GM12878 (cell line): ENCODE results near the gene SPON2. TPM values are rescaled to one million over a fixed set of nuclear protein-coding genes. Genes with fewer than 3 reads are reported as not detected.

Experiments
- ATAC-seq: fragments of 200-7000 bp; cut with Tn5 transposase; 3 replicates; pipeline ENCODE4 v1.9.1; 2020; ENCODE audit warnings: mild to moderate bottlenecking, moderate library complexity
- BruUV-seq: library from RNA; stranded (reverse); fragments of 400-500 nt; replicated peaks from 2 replicates; lab custom pipeline; 2021; lab: Mats Ljungman, UMichigan
- CTCF ChIA-PET: fragments of 300-600 bp; sonication (Branson Sonifier 250); formaldehyde crosslinking; extraction: SDS; loops from one replicate; lab custom pipeline; 2021; ENCODE audit warnings: inconsistent platforms; lab: Yijun Ruan, JAX
- POLR2A ChIA-PET: fragments of 350-600 bp; formaldehyde crosslinking; extraction: SDS; loops from one replicate; lab custom pipeline; 2021; ENCODE audit warnings: inconsistent platforms; lab: Charles Lee
- RAD21 ChIA-PET: fragments of 300-600 bp; sonication (Branson Sonifier 250); formaldehyde crosslinking; loops from one replicate; lab custom pipeline; 2023; ENCODE audit warnings: antibody characterized with exemption; ENCODE audit not compliant: unreplicated experiment; lab: Charles Lee
- SMC1A ChIA-PET: fragments of 300-600 bp; sonication (Branson Sonifier 250); formaldehyde crosslinking; loops from one replicate; lab custom pipeline; 2023; ENCODE audit not compliant: unreplicated experiment, uncharacterized antibody; lab: Charles Lee
- DNase-seq: peaks from one replicate; pipeline ENCODE4 v3.0.0-alpha.2; 2011; ENCODE audit warnings: low read depth, low spot score
- FAIRE-seq: peaks from 3 replicates; lab custom pipeline; 2011; peaks lifted over from hg19 to GRCh38; lab: Jason Lieb, UNC
- H2AFZ ChIP-seq: 2 replicates; pipeline ENCODE4 v1.6.0; 2011; ENCODE audit warnings: low read depth, low read length, control low read depth; ENCODE audit not compliant: control insufficient read depth
- H3K27ac ChIP-seq: 2 replicates; pipeline ENCODE4 v1.5.1; 2011; ENCODE audit warnings: control low read depth; ENCODE audit not compliant: control insufficient read depth, insufficient read depth
- H3K27me3 ChIP-seq, 2 experiments: replicated peaks in 1 of 2; 2 replicates each; pipeline versions ENCODE4 v1.6.0 to v1.6.1; 2011; ENCODE audit warnings: low read length in 1 of 2; ENCODE audit not compliant: control insufficient read depth in 2 of 2, insufficient read depth in 2 of 2
- H3K36me3 ChIP-seq, 2 experiments: 2 replicates each; pipeline ENCODE4 v1.5.1; 2011; ENCODE audit warnings: low read length in 1 of 2; ENCODE audit not compliant: control insufficient read depth in 2 of 2, insufficient read depth in 2 of 2
- H3K4me1 ChIP-seq: 2 replicates; pipeline ENCODE4 v1.6.1; 2011; ENCODE audit warnings: mild to moderate bottlenecking, low read length, moderate library complexity, mixed read lengths; ENCODE audit not compliant: control insufficient read depth, insufficient read depth
- H3K4me2 ChIP-seq: 2 replicates; pipeline ENCODE4 v1.6.0; 2011; ENCODE audit warnings: control low read depth; ENCODE audit not compliant: control insufficient read depth, insufficient read depth
- H3K4me3 ChIP-seq: fragments of 200-600 bp; sonication (generic); 2 replicates; pipeline ENCODE4 v1.5.1; 2016
- H3K79me2 ChIP-seq: 2 replicates; pipeline ENCODE4 v1.6.0; 2011; ENCODE audit warnings: low read length; ENCODE audit not compliant: control insufficient read depth, insufficient read depth
- H3K9ac ChIP-seq: 2 replicates; pipeline ENCODE4 v1.8.0; 2011; ENCODE audit warnings: low read length, control low read depth, mixed read lengths; ENCODE audit not compliant: control insufficient read depth, insufficient read depth
- H3K9me3 ChIP-seq: replicated peaks from 3 replicates; pipeline ENCODE4 v1.5.1; 2011; ENCODE audit warnings: mild to moderate bottlenecking, low read length; ENCODE audit not compliant: control insufficient read depth, insufficient read depth
- H4K20me1 ChIP-seq: 2 replicates; pipeline ENCODE4 v1.6.0; 2011; ENCODE audit not compliant: control insufficient read depth, insufficient read depth
- CEBPB ChIP-seq, 2 experiments: fragments of 150-350 bp in 1 of 2; IDR thresholded peaks; 2 replicates each; pipeline ENCODE4 v1.6.1; 2012 to 2014; ENCODE audit warnings: low read depth in 2 of 2, low read length in 2 of 2, borderline replicate concordance in 1 of 2, inconsistent platforms in 1 of 2
- ETV6 ChIP-seq, 2 experiments: fragments of 450-650 bp in 1 of 2; IDR thresholded peaks in 1 of 2; conservative IDR thresholded peaks in 1 of 2; 2 replicates each; pipeline ENCODE4 v1.6.1; 2014; ENCODE audit warnings: antibody characterized with exemption in 1 of 2, borderline replicate concordance in 1 of 2, low read depth in 1 of 2, mild to moderate bottlenecking in 1 of 2, moderate library complexity in 1 of 2
- MEF2A ChIP-seq: IDR thresholded peaks from 2 replicates; pipeline ENCODE4 v1.6.1; 2011; ENCODE audit warnings: low read depth, mild to moderate bottlenecking, low read length, moderate library complexity; ENCODE audit not compliant: insufficient read depth
- NKRF ChIP-seq: fragments of 450-650 bp; conservative IDR thresholded peaks from 2 replicates; pipeline ENCODE4 v1.6.1; 2017; ENCODE audit warnings: mild to moderate bottlenecking, moderate library complexity
- PKNOX1 ChIP-seq: fragments of 450-650 bp; IDR thresholded peaks from 2 replicates; pipeline ENCODE4 v1.6.1; 2016; ENCODE audit warnings: mild to moderate bottlenecking
- REST ChIP-seq: IDR thresholded peaks from 2 replicates; pipeline ENCODE4 v1.6.1; 2012; ENCODE audit warnings: mild to moderate bottlenecking, low read depth, low read length
- USF1 ChIP-seq: IDR thresholded peaks from 2 replicates; pipeline ENCODE4 v1.6.1; 2011; ENCODE audit warnings: borderline replicate concordance, low read depth, mild to moderate bottlenecking, moderate library complexity, mixed read lengths, low read length; ENCODE audit not compliant: insufficient read depth; ENCODE audit errors: extremely low read length
- ZNF687 ChIP-seq: fragments of 450-650 bp; IDR thresholded peaks from 2 replicates; pipeline ENCODE4 v1.6.1; 2017; ENCODE audit warnings: mild to moderate bottlenecking, moderate library complexity
- ZSCAN29 ChIP-seq: fragments of 450-650 bp; IDR thresholded peaks from 2 replicates; pipeline ENCODE4 v1.6.1; 2017; ENCODE audit warnings: mild to moderate bottlenecking, moderate library complexity
- ZZZ3 ChIP-seq: IDR thresholded peaks from 2 replicates; pipeline ENCODE4 v1.6.1; 2011; ENCODE audit warnings: low read depth; ENCODE audit not compliant: control insufficient read depth, insufficient read length
- WGBS: methylation state at CpG from one replicate; pipeline ENCODE4 v1.1.6; 2016; ENCODE audit warnings: low lambda C conversion rate; ENCODE audit not compliant: insufficient replicate concordance, insufficient coverage; ENCODE audit errors: missing lambda C conversion rate; 5-methylcytosine and 5-hydroxymethylcytosine counted together
- in situ Hi-C: fragments of 300-500 bp; cut with MboI; formaldehyde crosslinking; loops from 9 replicates; pipeline ENCODE4 v1.14.3; 2018; ENCODE audit warnings: mixed read lengths
- intact Hi-C: fragments of 100-400 bp; cut with micrococcal nuclease; formaldehyde crosslinking; loops from one replicate; pipeline ENCODE4 v1.14.2; 2022; ENCODE audit not compliant: unreplicated experiment
- polyA plus RNA-seq, 11 experiments: library from polyadenylated mRNA; depleted of rRNA in 4 of 11; unstranded in 6 of 11; stranded (reverse) in 5 of 11; fragments of >200 nt; fragmentation: Nextera tagmentation in 4 of 11; fragmentation: Illumina TruSeq in 1 of 11; extraction: Ambion mirVana in 4 of 11; extraction: Trizol in 1 of 11; gene quantifications; 1 replicate in 1 of 11; 2 replicates in 10 of 11; pipeline versions ENCODE4 v1.2.1 to v1.2.3, GENCODE V29; 2011 to 2016; ENCODE audit warnings: inconsistent platforms in 2 of 11, missing spikeins in 2 of 11, low read depth in 1 of 11
- total RNA-seq, 4 experiments: library from RNA; depleted of rRNA in 3 of 4; stranded (reverse); fragments of >200 nt in 3 of 4; fragmentation: Illumina TruSeq in 1 of 4; extraction: Trizol in 1 of 4; gene quantifications; 2 replicates each; pipeline versions ENCODE4 v1.2.1 to v1.2.3, GENCODE V29; 2013 to 2021

Gene SPON2
- total and polyA plus RNA-seq, 10 of the 15 experiments (the other 5 are each of a cell fraction or from before 2014, with no cell fraction given) = 1.1 to 11.2 (median 7.3) TPM

- H2AFZ ChIP-seq = no peak overlapping the region
- no peak for ATAC-seq
- H3K4me1 ChIP-seq = peaks cover 12% of the 10 kb centered on the region
- H3K27ac ChIP-seq = no peak overlapping the region
- ChIA-PET POLR2A (no interaction called here), CTCF (interaction anchor here (4.7 kb wide), 1 partner anchor 98 kb away, joined by 66 read pairs; no protein-coding TSS in a partner anchor), RAD21 (interaction anchor here (0.7 kb wide), 1 partner anchor 15 kb away, joined by 3 read pairs; no protein-coding TSS in a partner anchor), SMC1A (interaction anchor here (0.9 kb wide), 1 partner anchor 98 kb away, joined by 3 read pairs; no protein-coding TSS in a partner anchor)
- DNase-seq = no peak
- no peak for FAIRE-seq
- H3K4me2 ChIP-seq = no peak overlapping the region
- in situ Hi-C loops (loop anchor here (5.0 kb wide), 1 partner anchor 98 kb away; no protein-coding TSS in a partner anchor), intact Hi-C loops (no loop called here)
- H4K20me1 ChIP-seq = no peaks in the 10 kb centered on the region
- H3K27me3 ChIP-seq = peaks cover 0 to 9% of the 10 kb centered on the region in 2 experiments; a peak in 2 of 4 replicates
- BruUV-seq = no TSS peak
- no peaks in the 10 kb centered on the region for H3K36me3 ChIP-seq
- H3K79me2 ChIP-seq = no peaks in the 10 kb centered on the region
- no peak overlapping the region for H3K4me3 ChIP-seq
- 59% methylated on average over 11 of the region's 13 CpGs for WGBS
- H3K9ac ChIP-seq = no peak overlapping the region
- H3K9me3 ChIP-seq = no peaks in the 10 kb centered on the region; the same call in 2 of the 3 replicates
- TF ChIP-seq NKRF = no peak
- no peak for TF ChIP-seq REST
- no peak for TF ChIP-seq PKNOX1
- no peak for TF ChIP-seq ZNF687
- no peak for TF ChIP-seq ZSCAN29
- TF ChIP-seq MEF2A = no peak
- no peak for TF ChIP-seq ETV6 (conservative IDR thresholded peaks at IDR 0.05 in 1 of 2, IDR thresholded peaks at IDR 0.05 in 1 of 2; ENCODE audit: borderline replicate concordance in 1 of 2, low read depth in 1 of 2)
- no peak for TF ChIP-seq USF1
- TF ChIP-seq ZZZ3 = no peak
- no peak for TF ChIP-seq CEBPB (IDR thresholded peaks at IDR 0.05; ENCODE audit: borderline replicate concordance in 1 of 2, low read depth in 2 of 2, low read length in 2 of 2)
Measured at GRCh38 chr4:1169691-1170096, 2.7 kb downstream of the SPON2 start.
